ENCODE results near the gene FIS1.

DNA sequence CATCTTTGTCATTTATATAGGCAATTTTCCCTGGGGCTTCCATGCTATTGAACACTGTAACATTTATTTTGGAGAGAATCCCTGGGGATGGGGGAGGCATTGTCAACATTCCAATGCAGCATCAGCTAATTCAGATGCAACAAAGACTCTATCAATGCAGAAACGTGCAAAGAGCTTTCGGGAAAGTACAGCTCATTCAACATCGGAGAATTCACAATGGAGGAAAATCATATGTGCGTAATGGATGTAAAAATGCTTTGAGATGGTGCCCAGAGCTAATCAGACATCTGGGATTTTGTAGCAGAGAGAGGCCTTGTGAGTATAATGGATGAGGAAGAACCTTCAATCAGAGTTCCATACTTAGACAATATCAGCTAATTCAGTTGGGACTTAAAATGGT lies 28.3 kb upstream of the FIS1 start:
- TF ChIP-seq CTCF (optimal IDR thresholded peaks at IDR 0.05 in 1 of 3, IDR thresholded peaks at IDR 0.05 in 1 of 3, conservative IDR thresholded peaks at IDR 0.05 in 1 of 3; ENCODE audit: extremely low read depth in 1 of 3, insufficient read depth in 2 of 3, low read length in 3 of 3), result no peak
- no peak for TF ChIP-seq EZH2 (IDR thresholded peaks at IDR 0.05; ENCODE audit: low read length)
